ENCODE results near the gene CFD. TPM values are rescaled to one million over a fixed set of nuclear protein-coding genes. Genes with fewer than 3 reads are reported as not detected.
A peak's percentile ranks its signal among the peaks of the same experiment; 100 is the strongest.

The CFD gene
- total RNA-seq, 2 donors from 2014 or later = 134 to 825 TPM

GRCh38 chr19:821825-822503, 37.5 kb upstream of the CFD start, which contains the start of gene PLPPR3:
Gene PLPPR3 (minus strand): TSS chr19:821955. CDS start chr19:821559, 396 bp downstream.
- intact Hi-C loops (cut with DNase I) = no loop called here
- TF ChIP-seq CTCF (IDR thresholded peaks at IDR 0.05) (no peak), POLR2A (IDR thresholded peaks at IDR 0.05) (no peak)
- H3K27ac ChIP-seq = no peak within 1 kb of the TSS
- no peaks in the 10 kb centered on the region for H3K36me3 ChIP-seq (replicated peaks in 1 of 2; ENCODE audit: insufficient read depth in 1 of 2, low read depth in 2 of 2)
- peaks cover 0 to 10% of the 10 kb centered on the region in 2 donors for H3K27me3 ChIP-seq
- ATAC-seq (no peak), DNase-seq (no peak)
- H3K4me3 ChIP-seq = no peak within 1 kb of the TSS
- WGBS, 2 donors = 4% methylated on average over 34 of the region's 86 CpGs; no CpG with 5 or more reads in 1 of the 2 donors
- H3K9me3 ChIP-seq = no peaks in the 10 kb centered on the region
- peaks cover 13% of the 10 kb centered on the region for H3K4me1 ChIP-seq

GRCh38 chr19:823565-824121, 35.8 kb upstream of the CFD start:
- no peak overlapping the region for H3K4me3 ChIP-seq
- no peak for DNase-seq
- H3K27me3 ChIP-seq = peaks cover 0 to 10% of the 10 kb centered on the region in 2 donors
- 41 to 49% methylated on average over 10 to 12 of the region's 12 CpGs for WGBS, 2 donors
- intact Hi-C loops (cut with DNase I) = no loop called here
- no peak overlapping the region for H3K27ac ChIP-seq
- H3K36me3 ChIP-seq (replicated peaks in 1 of 2; ENCODE audit: insufficient read depth in 1 of 2, low read depth in 2 of 2) = no peaks in the 10 kb centered on the region
- peaks cover 13% of the 10 kb centered on the region for H3K4me1 ChIP-seq
- no peak for ATAC-seq
- TF ChIP-seq CTCF (IDR thresholded peaks at IDR 0.05) (no peak), POLR2A (IDR thresholded peaks at IDR 0.05) (no peak)
- H3K9me3 ChIP-seq = no peaks in the 10 kb centered on the region

- H3K27me3 ChIP-seq = peaks cover 0 to 10% of the 10 kb centered on the region in 2 donors
- ATAC-seq = no peak
- TF ChIP-seq POLR2A (IDR thresholded peaks at IDR 0.05) = peak in 1 of 3 donors; percentile 9
- no peak for TF ChIP-seq CTCF (IDR thresholded peaks at IDR 0.05)
Observed at GRCh38 chr19:824885-825284, 34.6 kb upstream of the CFD start.

GRCh38 chr19:825897-826644, 33.4 kb upstream of the CFD start:
- no peaks in the 10 kb centered on the region for H3K9me3 ChIP-seq
- TF ChIP-seq POLR2A (IDR thresholded peaks at IDR 0.05) (no peak), CTCF (IDR thresholded peaks at IDR 0.05) (no peak)
- H3K4me1 ChIP-seq = peaks cover 17% of the 10 kb centered on the region
- 75 to 83% methylated on average over 19 of the region's 19 CpGs for WGBS, 2 donors
- H3K27ac ChIP-seq = no peak overlapping the region
- ATAC-seq (no peak), DNase-seq (no peak)
- H3K4me3 ChIP-seq = no peak overlapping the region
- H3K36me3 ChIP-seq (replicated peaks in 1 of 2; ENCODE audit: insufficient read depth in 1 of 2, low read depth in 2 of 2) = no peaks in the 10 kb centered on the region
- intact Hi-C loops (cut with DNase I) = no loop called here
- peaks cover 0 to 10% of the 10 kb centered on the region in 2 donors for H3K27me3 ChIP-seq

More at GRCh38 chr19:824885-825284, 34.6 kb upstream of the CFD start:
- Histone ChIP-seq H3K9me3 (no peaks in the 10 kb centered on the region), H3K36me3 (replicated peaks in 1 of 2; ENCODE audit: insufficient read depth in 1 of 2, low read depth in 2 of 2) (no peaks in the 10 kb centered on the region), H3K27ac (no peak overlapping the region), H3K4me1 (peaks cover 13% of the 10 kb centered on the region), H3K4me3 (no peak overlapping the region)
- DNase-seq = no peak
- intact Hi-C loops (cut with DNase I) = no loop called here
- 79 to 87% methylated on average over 14 of the region's 15 CpGs for WGBS, 2 donors

Data from body of pancreas (tissue), 4 donors.